Tibial nerve (tissue), 4 donors: ENCODE measurements around the gene CMSS1.

Experiments
- CTCF ChIP-seq, 5 experiments: fragments of 200-600 bp in 3 of 5; fragments of 450-650 bp in 2 of 5; sonication (generic) in 3 of 5; IDR thresholded peaks; one replicate each; pipeline ENCODE4 v1.5.1; 2016 to 2019; ENCODE audit warnings: antibody characterized with exemption in 5 of 5, mild to moderate bottlenecking in 3 of 5, moderate library complexity in 2 of 5
- EP300 ChIP-seq, 2 donors: sonication (generic); formaldehyde crosslinking; IDR thresholded peaks; one replicate each; pipeline ENCODE4 v1.6.1; 2017; ENCODE audit warnings: antibody characterized with exemption in 2 of 2, mild to moderate bottlenecking in 1 of 2
- POLR2A ChIP-seq, 2 donors: fragments of 450-650 bp; IDR thresholded peaks; one replicate each; pipeline ENCODE4 v1.6.1; 2017; ENCODE audit warnings: antibody characterized with exemption in 2 of 2, mild to moderate bottlenecking in 2 of 2, moderate library complexity in 2 of 2

- TF ChIP-seq CTCF (IDR thresholded peaks at IDR 0.05) (no peak), POLR2A (IDR thresholded peaks at IDR 0.05) (no peak), EP300 (IDR thresholded peaks at IDR 0.05) (no peak)
Measured at GRCh38 chr3:100009276-100010086, 191.8 kb downstream of the CMSS1 start.
